B cell (primary cell): ENCODE results near the gene IFI27L2. TPM values are rescaled to one million over a fixed set of nuclear protein-coding genes. Genes with fewer than 3 reads are reported as not detected.

ENCODE experiments used
- ATAC-seq: fragments of 200-7000 bp; cut with Tn5 transposase; one replicate; pipeline ENCODE4 v1.10.0; 2021; ENCODE audit warnings: low read depth, mild to moderate bottlenecking, moderate number of reproducible peaks, moderate library complexity
- CTCF ChIA-PET: fragments of 350-600 bp; sonication (Branson Sonifier 250); formaldehyde crosslinking; loops from one replicate; lab custom pipeline; 2021; ENCODE audit warnings: antibody characterized with exemption, inconsistent platforms; lab: Charles Lee
- POLR2A ChIA-PET: fragments of 350-600 bp; sonication (Branson Sonifier 250); formaldehyde crosslinking; loops from one replicate; lab custom pipeline; 2021; ENCODE audit warnings: antibody characterized with exemption; lab: Charles Lee
- DNase-seq: peaks from one replicate; pipeline ENCODE4 v3.0.0; 2013
- H2AFZ ChIP-seq: 2 replicates; pipeline ENCODE4 v1.6.1; 2012; ENCODE audit warnings: mild to moderate bottlenecking, low read depth, low read length; ENCODE audit not compliant: insufficient read depth, poor library complexity, severe bottlenecking
- H3K27ac ChIP-seq, 2 donors: 1 replicate in 1 of 2; 2 replicates in 1 of 2; pipeline ENCODE4 v1.5.1; 2012 to 2013; ENCODE audit warnings: low read length in 2 of 2, mild to moderate bottlenecking in 2 of 2, moderate library complexity in 1 of 2
- H3K27me3 ChIP-seq, 4 experiments: fragments of 200-600 bp in 1 of 4; sonication (generic) in 1 of 4; replicated peaks in 1 of 4; 1 replicate in 2 of 4; 2 replicates in 2 of 4; pipeline versions ENCODE4 v1.6.1 to v1.7.0; 2013 to 2016; ENCODE audit warnings: low read length in 3 of 4, mild to moderate bottlenecking in 2 of 4, mixed read lengths in 1 of 4, moderate library complexity in 1 of 4; ENCODE audit not compliant: insufficient read depth in 4 of 4, control insufficient read depth in 3 of 4; ENCODE audit errors: control extremely low read depth in 1 of 4
- H3K36me3 ChIP-seq, 2 experiments: replicated peaks in 1 of 2; 1 replicate in 1 of 2; 2 replicates in 1 of 2; pipeline versions ENCODE4 v1.6.1 to v1.7.1; 2013; ENCODE audit warnings: low read length in 1 of 2; ENCODE audit not compliant: insufficient read depth in 2 of 2, control insufficient read depth in 1 of 2; ENCODE audit errors: control extremely low read depth in 1 of 2, extremely low read depth in 1 of 2
- H3K4me1 ChIP-seq, 2 donors: fragments of 200-600 bp in 1 of 2; sonication (generic) in 1 of 2; 1 replicate in 1 of 2; 2 replicates in 1 of 2; pipeline versions ENCODE4 v1.5.1 to v1.6.1; 2013 to 2017; ENCODE audit warnings: low read length in 2 of 2; ENCODE audit not compliant: control insufficient read depth in 2 of 2, insufficient read depth in 2 of 2
- H3K4me2 ChIP-seq: replicated peaks from 2 replicates; pipeline ENCODE3; 2012; ENCODE audit warnings: mild to moderate bottlenecking, low read depth, low read length; ENCODE audit not compliant: poor library complexity, severe bottlenecking
- H3K4me3 ChIP-seq, 5 experiments: fragments of 200-600 bp in 1 of 5; sonication (generic) in 1 of 5; 1 replicate in 3 of 5; 2 replicates in 2 of 5; pipeline versions ENCODE4 v1.5.1 to v1.7.0; 2011 to 2016; ENCODE audit warnings: low read length in 4 of 5, mild to moderate bottlenecking in 4 of 5, low read depth in 2 of 5, control low read depth in 1 of 5, moderate library complexity in 1 of 5; ENCODE audit not compliant: insufficient read depth in 1 of 5; ENCODE audit errors: control extremely low read depth in 1 of 5, extremely low read depth in 1 of 5
- H3K79me2 ChIP-seq: fragments of 200-600 bp; sonication (generic); one replicate; pipeline ENCODE4 v1.6.0; 2016; ENCODE audit warnings: low read length; ENCODE audit not compliant: control insufficient read depth, insufficient read depth
- H3K9ac ChIP-seq: fragments of 200-600 bp; sonication (generic); 2 replicates; pipeline ENCODE4 v1.6.1; 2017; ENCODE audit warnings: mild to moderate bottlenecking, low read length, moderate library complexity
- H3K9me3 ChIP-seq, 3 donors: one replicate each; pipeline versions ENCODE4 v1.6.1 to v1.7.1; 2013; ENCODE audit warnings: low read length in 2 of 3; ENCODE audit not compliant: control insufficient read depth in 2 of 3, insufficient read depth in 1 of 3; ENCODE audit errors: control extremely low read depth in 1 of 3
- H4K20me1 ChIP-seq: 2 replicates; pipeline ENCODE4 v1.6.0; 2012; ENCODE audit warnings: mild to moderate bottlenecking, low read length; ENCODE audit not compliant: insufficient read depth, control insufficient read depth, poor library complexity, severe bottlenecking
- H3K27ac Mint-ChIP-seq: one replicate; pipeline ENCODE4 v1.8.0; 2021; ENCODE audit warnings: mixed read lengths
- H3K27me3 Mint-ChIP-seq: one replicate; pipeline ENCODE4 v1.8.0; 2021; ENCODE audit warnings: mixed read lengths
- H3K4me1 Mint-ChIP-seq: one replicate; pipeline ENCODE4 v1.8.0; 2021; ENCODE audit warnings: mixed read lengths
- H3K4me3 Mint-ChIP-seq: one replicate; pipeline ENCODE4 v1.8.0; 2021; ENCODE audit warnings: mixed read lengths
- H3K9me3 Mint-ChIP-seq: one replicate; pipeline ENCODE4 v1.8.0; 2022; ENCODE audit warnings: mixed read lengths; ENCODE audit not compliant: insufficient read depth
- EZH2 ChIP-seq: IDR thresholded peaks from 2 replicates; pipeline ENCODE4 v1.6.1; 2012; ENCODE audit warnings: borderline replicate concordance, low read depth, mild to moderate bottlenecking, moderate library complexity, low read length; ENCODE audit not compliant: insufficient read depth, poor library complexity, severe bottlenecking
- WGBS: methylation state at CpG from one replicate; pipeline ENCODE4 v1.1.5; 2013; ENCODE audit warnings: missing lambda C conversion rate; ENCODE audit not compliant: insufficient coverage; 5-methylcytosine and 5-hydroxymethylcytosine counted together
- intact Hi-C: fragments of 100-400 bp; cut with micrococcal nuclease; formaldehyde crosslinking; loops from one replicate; pipeline ENCODE4 v1.10.0; 2022
- polyA plus RNA-seq: library from polyadenylated mRNA; depleted of rRNA; stranded (reverse); fragments of >200 nt; gene quantifications from 2 replicates; pipeline ENCODE4 v1.2.3, GENCODE V29; 2012
- total RNA-seq, 2 donors: library from RNA; stranded (reverse); fragments of 120-200 nt in 1 of 2; gene quantifications; 1 replicate in 1 of 2; 2 replicates in 1 of 2; pipeline versions ENCODE4 v1.2.3 to v1.2.4, GENCODE V29; 2013 to 2022
- TF ChIP-seq, protein P1 (sequence below): fragments of 200-600 bp; IDR thresholded peaks from one replicate; pipeline ENCODE4 v1.8.0; 2022; ENCODE audit warnings: antibody characterized with exemption, mild to moderate bottlenecking

Gene IFI27L2
- total and polyA plus RNA-seq, 2 donors (not counting 1 experiment from before 2014, with no cell fraction given): 30.2 to 57.4 TPM

DNA sequence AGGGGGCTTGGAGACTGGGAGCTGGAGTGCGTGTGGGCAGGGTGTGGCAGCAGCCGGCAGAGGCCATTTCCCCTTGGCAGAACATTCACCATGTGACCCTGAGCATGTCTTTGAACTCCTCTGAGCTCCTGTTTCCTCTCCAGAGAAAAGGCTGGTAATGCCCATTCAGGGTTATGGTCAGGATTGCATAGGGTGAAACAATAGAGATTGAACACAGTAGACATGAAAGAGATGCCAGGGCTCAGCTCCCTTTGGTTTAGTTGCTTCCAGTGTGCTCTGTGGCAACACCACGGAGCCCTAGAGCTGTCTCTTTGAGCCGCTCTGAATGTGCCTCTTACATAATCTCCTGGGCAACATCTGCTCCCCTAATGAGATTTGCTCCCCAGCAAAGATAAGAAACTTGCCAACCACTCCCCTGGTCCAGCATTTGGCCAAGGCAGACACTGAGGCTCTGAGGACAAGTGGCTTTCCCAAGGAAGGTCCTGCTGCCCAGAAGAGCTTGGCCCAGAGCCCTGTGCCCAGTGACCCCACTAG lies 14.3 kb downstream of the IFI27L2 start:
- H3K27ac ChIP-seq: no peak overlapping the region
- peaks cover 0 to 12% (median 12%) of the 10 kb centered on the region in 3 donors for H3K9me3 ChIP-seq
- Mint-ChIP-seq H3K27me3 (peaks cover 35% of the 10 kb centered on the region), H3K4me1 (no peaks in the 10 kb centered on the region), H3K9me3 (peaks cover 5% of the 10 kb centered on the region), H3K27ac (no peak overlapping the region), H3K4me3 (no peak overlapping the region)
- H4K20me1 ChIP-seq: no peaks in the 10 kb centered on the region
- no peak for TF ChIP-seq EZH2
- TF ChIP-seq, protein P1, sequence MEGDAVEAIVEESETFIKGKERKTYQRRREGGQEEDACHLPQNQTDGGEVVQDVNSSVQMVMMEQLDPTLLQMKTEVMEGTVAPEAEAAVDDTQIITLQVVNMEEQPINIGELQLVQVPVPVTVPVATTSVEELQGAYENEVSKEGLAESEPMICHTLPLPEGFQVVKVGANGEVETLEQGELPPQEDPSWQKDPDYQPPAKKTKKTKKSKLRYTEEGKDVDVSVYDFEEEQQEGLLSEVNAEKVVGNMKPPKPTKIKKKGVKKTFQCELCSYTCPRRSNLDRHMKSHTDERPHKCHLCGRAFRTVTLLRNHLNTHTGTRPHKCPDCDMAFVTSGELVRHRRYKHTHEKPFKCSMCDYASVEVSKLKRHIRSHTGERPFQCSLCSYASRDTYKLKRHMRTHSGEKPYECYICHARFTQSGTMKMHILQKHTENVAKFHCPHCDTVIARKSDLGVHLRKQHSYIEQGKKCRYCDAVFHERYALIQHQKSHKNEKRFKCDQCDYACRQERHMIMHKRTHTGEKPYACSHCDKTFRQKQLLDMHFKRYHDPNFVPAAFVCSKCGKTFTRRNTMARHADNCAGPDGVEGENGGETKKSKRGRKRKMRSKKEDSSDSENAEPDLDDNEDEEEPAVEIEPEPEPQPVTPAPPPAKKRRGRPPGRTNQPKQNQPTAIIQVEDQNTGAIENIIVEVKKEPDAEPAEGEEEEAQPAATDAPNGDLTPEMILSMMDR: no peak
- H3K4me3 ChIP-seq: no peak overlapping the region
- no peak overlapping the region for H2AFZ ChIP-seq
- 46% methylated on average over 4 of the region's 4 CpGs for WGBS
- no peak for DNase-seq
- POLR2A ChIA-PET: no interaction called here
- no peaks in the 10 kb centered on the region for H3K79me2 ChIP-seq
- H3K27me3 ChIP-seq: peaks cover 0 to 24% (median 0%) of the 10 kb centered on the region in 4 experiments
- ATAC-seq: no peak
- no peak overlapping the region for H3K9ac ChIP-seq
- H3K36me3 ChIP-seq: no peaks in the 10 kb centered on the region
- H3K4me2 ChIP-seq: no peak overlapping the region
- intact Hi-C loops: no loop called here
- H3K4me1 ChIP-seq: no peaks in the 10 kb centered on the region
- CTCF ChIA-PET: interaction anchor here (0.8 to 1.4 kb wide), 2 partner anchors 14 to 79 kb away, joined by 3 to 4 read pairs; no protein-coding TSS in a partner anchor

DNA sequence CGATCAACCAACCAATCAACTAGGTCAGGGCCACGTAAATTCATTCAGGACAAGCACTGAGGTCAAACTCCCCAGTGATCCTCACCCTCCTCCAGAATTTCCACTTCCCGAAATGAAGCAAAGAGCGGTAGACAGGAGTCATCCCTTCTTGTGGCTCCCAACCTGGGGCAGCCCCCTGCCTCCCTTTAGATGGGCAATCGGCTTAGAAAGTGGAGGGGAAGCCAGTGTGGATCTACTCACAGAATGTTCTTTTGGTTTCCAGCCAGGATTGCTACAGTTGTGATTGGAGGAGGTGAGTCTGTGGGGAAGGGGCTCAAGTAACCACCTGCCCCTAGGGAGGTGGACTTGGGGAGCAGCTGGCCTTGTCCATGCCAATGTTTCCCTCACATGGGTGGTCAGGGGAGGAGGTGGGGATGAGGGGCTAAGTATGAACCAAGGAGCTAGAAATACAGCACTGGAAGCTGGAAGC lies 14.8 kb downstream of the IFI27L2 start:
- Histone ChIP-seq H3K9me3 (peaks cover 0 to 8% (median 7%) of the 10 kb centered on the region in 3 donors), H3K9ac (no peak overlapping the region), H3K27ac (no peak overlapping the region), H3K4me1 (no peaks in the 10 kb centered on the region), H3K4me3 (no peak overlapping the region), H2AFZ (no peak overlapping the region), H3K4me2 (no peak overlapping the region), H3K36me3 (no peaks in the 10 kb centered on the region), H3K79me2 (no peaks in the 10 kb centered on the region), H3K27me3 (peaks cover 0 to 21% (median 0%) of the 10 kb centered on the region in 4 experiments), H4K20me1 (no peaks in the 10 kb centered on the region)
- TF ChIP-seq EZH2: no peak
- TF ChIP-seq, protein P1: no peak
- Mint-ChIP-seq H3K9me3 (peaks cover 3% of the 10 kb centered on the region), H3K4me3 (no peak overlapping the region), H3K27me3 (peaks cover 35% of the 10 kb centered on the region), H3K27ac (no peak overlapping the region), H3K4me1 (no peaks in the 10 kb centered on the region)
- intact Hi-C loops: no loop called here
- ChIA-PET CTCF (interaction anchor here (0.8 to 1.4 kb wide), 2 partner anchors 14 to 78 kb away, joined by 3 to 4 read pairs; no protein-coding TSS in a partner anchor), POLR2A (no interaction called here)
- 93% methylated on average over 5 of the region's 5 CpGs for WGBS
- no peak for DNase-seq
- no peak for ATAC-seq
